LNCAP (cell line): ENCODE data around the gene HES4.

ENCODE experiments used
- CTCF ChIP-seq: fragments of 450-650 bp; IDR thresholded peaks from 2 replicates; pipeline ENCODE4 v1.5.1; 2017; ENCODE audit warnings: mild to moderate bottlenecking

The HES4 gene

GRCh38 chr1:974687-975328 lies 25.1 kb downstream of the HES4 start:
- no peak for TF ChIP-seq CTCF

GRCh38 chr1:974293-974640 lies 25.6 kb downstream of the HES4 start:
- no peak for TF ChIP-seq CTCF

- no peak for TF ChIP-seq CTCF
Measured at GRCh38 chr1:973459-974292, 26.2 kb downstream of the HES4 start.

GRCh38 chr1:972726-973458 lies 27.0 kb downstream of the HES4 start:
- no peak for TF ChIP-seq CTCF

GRCh38 chr1:971751-972506 lies 28.0 kb downstream of the HES4 start:
- no peak for TF ChIP-seq CTCF

GRCh38 chr1:970973-971730 lies 28.7 kb downstream of the HES4 start:
- no peak for TF ChIP-seq CTCF
